Measurements from ENCODE around the gene SH3BP5.

Gene SH3BP5

GRCh38 chr3:15336057-15336456, 3.7 kb upstream of the SH3BP5 start:
- DNase-seq (ENCODE audit: extremely low read depth, low read depth) = no peak
- TF ChIP-seq CTCF (IDR thresholded peaks at IDR 0.05; ENCODE audit: low read depth, low read length) = no peak

GRCh38 chr3:15333956-15334263, 1.5 kb upstream of the SH3BP5 start:
- no peak for DNase-seq (ENCODE audit: extremely low read depth, low read depth)
- no peak for TF ChIP-seq CTCF (IDR thresholded peaks at IDR 0.05; ENCODE audit: low read depth, low read length)

- no peak for DNase-seq (ENCODE audit: extremely low read depth, low read depth)
- TF ChIP-seq CTCF (IDR thresholded peaks at IDR 0.05; ENCODE audit: low read depth, low read length) = no peak
Measured at GRCh38 chr3:15333099-15333955, 941 bp upstream of the SH3BP5 start.

- DNase-seq (ENCODE audit: extremely low read depth, low read depth) = no peak
- TF ChIP-seq CTCF (IDR thresholded peaks at IDR 0.05; ENCODE audit: low read depth, low read length) = no peak
Measured at GRCh38 chr3:15331606-15332404, 581 bp downstream of the SH3BP5 start.

GRCh38 chr3:15331072-15331605, 1.2 kb downstream of the SH3BP5 start:
- no peak for DNase-seq (ENCODE audit: extremely low read depth, low read depth)
- no peak; the same call in none of the 2 replicates for TF ChIP-seq CTCF (IDR thresholded peaks at IDR 0.05; ENCODE audit: low read depth, low read length)

- no peak for TF ChIP-seq CTCF (IDR thresholded peaks at IDR 0.05; ENCODE audit: low read depth, low read length)
- DNase-seq (ENCODE audit: extremely low read depth, low read depth) = peak; percentile 81
Measured at GRCh38 chr3:15330031-15330596, 2.3 kb downstream of the SH3BP5 start.
